ENCODE results near the gene TEX51.

TEX51 gene

DNA sequence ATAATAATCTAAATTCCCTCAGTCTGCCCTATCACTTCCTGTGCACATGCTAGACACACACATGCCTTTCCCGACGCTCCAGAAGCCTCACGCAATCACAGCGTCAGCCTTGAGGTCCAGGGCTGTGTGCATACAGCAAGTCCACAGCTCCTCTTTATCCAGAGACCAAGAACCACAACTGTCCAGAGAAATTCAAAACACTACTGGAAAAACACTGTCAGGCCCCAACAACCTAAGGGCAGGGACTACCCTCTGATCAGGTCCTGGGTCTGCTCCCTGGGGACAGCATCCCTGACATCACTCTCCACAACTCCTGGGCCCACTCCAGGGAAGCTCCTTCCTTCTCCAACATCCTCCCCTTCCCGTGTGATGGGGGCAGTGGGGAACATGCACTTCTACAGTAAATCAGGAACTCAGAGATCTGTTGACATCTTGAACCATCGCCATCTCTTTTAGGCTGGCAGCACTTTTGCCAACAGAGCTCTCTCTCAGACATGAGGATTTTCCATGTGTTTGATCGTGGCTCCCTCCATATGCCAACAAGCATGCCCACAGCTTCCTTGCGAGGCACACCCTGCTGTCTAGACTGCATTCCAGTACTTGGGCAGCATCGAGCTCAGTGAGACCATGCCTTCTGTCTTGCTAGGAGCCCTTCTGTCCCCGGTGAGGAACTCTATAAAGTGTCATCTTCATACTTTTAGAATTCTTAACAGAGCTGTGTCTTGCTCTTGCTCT lies 15.4 kb downstream of the TEX51 start:
- no peaks in the 10 kb centered on the region for H3K4me1 ChIP-seq (ENCODE audit: insufficient read depth, low read length, severe bottlenecking)
- no peaks in the 10 kb centered on the region for H3K79me2 ChIP-seq (ENCODE audit: insufficient read depth, low read length)
- no peaks in the 10 kb centered on the region for H3K27me3 ChIP-seq (ENCODE audit: insufficient read depth, low read length)
- no peak for TF ChIP-seq EZH2 (IDR thresholded peaks at IDR 0.05; ENCODE audit: borderline replicate concordance, low read length)
- TF ChIP-seq, protein P1, sequence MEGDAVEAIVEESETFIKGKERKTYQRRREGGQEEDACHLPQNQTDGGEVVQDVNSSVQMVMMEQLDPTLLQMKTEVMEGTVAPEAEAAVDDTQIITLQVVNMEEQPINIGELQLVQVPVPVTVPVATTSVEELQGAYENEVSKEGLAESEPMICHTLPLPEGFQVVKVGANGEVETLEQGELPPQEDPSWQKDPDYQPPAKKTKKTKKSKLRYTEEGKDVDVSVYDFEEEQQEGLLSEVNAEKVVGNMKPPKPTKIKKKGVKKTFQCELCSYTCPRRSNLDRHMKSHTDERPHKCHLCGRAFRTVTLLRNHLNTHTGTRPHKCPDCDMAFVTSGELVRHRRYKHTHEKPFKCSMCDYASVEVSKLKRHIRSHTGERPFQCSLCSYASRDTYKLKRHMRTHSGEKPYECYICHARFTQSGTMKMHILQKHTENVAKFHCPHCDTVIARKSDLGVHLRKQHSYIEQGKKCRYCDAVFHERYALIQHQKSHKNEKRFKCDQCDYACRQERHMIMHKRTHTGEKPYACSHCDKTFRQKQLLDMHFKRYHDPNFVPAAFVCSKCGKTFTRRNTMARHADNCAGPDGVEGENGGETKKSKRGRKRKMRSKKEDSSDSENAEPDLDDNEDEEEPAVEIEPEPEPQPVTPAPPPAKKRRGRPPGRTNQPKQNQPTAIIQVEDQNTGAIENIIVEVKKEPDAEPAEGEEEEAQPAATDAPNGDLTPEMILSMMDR (IDR thresholded peaks at IDR 0.05; ENCODE audit: low read length), result no peak
- H3K4me3 ChIP-seq (ENCODE audit: low read depth, low read length, poor library complexity, severe bottlenecking), result no peak overlapping the region
- no peak overlapping the region for H3K9ac ChIP-seq (ENCODE audit: low read length)
- H3F3A ChIP-seq (ENCODE audit: insufficient read depth, low read length), result no peaks in the 10 kb centered on the region
- no peaks in the 10 kb centered on the region for H3K9me3 ChIP-seq (ENCODE audit: low read length)
- no peaks in the 10 kb centered on the region for H3K9me2 ChIP-seq (ENCODE audit: low read depth, low read length)
- no peak overlapping the region for H3K4me2 ChIP-seq (ENCODE audit: low read length)
- H3K27ac ChIP-seq (ENCODE audit: low read depth, low read length, poor library complexity, severe bottlenecking), result no peak overlapping the region
- no peaks in the 10 kb centered on the region for H4K20me1 ChIP-seq (ENCODE audit: insufficient read depth, low read length)
- no peaks in the 10 kb centered on the region for H3K36me3 ChIP-seq (ENCODE audit: insufficient read depth, low read length)
- H2AFZ ChIP-seq (ENCODE audit: low read length), result no peak overlapping the region

DNA sequence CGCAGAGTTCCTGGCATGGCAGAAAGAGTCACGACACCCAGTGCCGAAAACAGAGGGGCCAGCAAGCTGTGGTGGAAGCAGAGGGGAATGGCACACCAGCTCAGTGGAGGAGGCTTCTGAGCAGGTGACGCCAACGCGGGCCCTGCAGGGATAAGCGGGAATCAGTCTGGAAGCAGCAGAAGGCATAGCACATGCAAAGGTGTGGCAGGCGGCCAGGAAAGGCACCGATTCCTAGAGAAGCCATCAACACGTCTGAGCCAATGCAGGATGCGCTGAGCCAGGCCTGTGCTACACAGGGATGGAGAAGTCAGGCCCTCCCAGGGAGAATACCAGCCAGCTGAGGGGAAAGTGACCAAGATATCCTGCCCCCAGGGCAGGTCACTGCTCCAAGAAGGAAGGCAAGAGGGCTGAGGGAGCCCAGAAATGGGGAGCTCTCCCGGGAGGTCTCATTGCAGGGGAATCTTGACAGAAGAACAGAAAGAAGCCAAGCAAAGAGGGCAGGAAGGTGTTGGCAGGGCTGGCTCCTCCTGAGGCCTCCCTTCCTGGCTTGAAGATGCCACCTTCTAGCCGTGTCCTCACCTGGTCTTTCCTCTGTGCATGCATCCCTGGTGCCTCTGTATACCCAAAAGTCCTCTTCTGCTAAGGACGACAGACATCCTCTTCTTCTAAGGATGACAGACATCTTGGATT lies 16.3 kb downstream of the TEX51 start:
- H3K4me1 ChIP-seq (ENCODE audit: insufficient read depth, low read length, severe bottlenecking), result no peaks in the 10 kb centered on the region
- no peak overlapping the region for H3K4me3 ChIP-seq (ENCODE audit: low read depth, low read length, poor library complexity, severe bottlenecking)
- H3F3A ChIP-seq (ENCODE audit: insufficient read depth, low read length), result no peaks in the 10 kb centered on the region
- no peaks in the 10 kb centered on the region for H3K79me2 ChIP-seq (ENCODE audit: insufficient read depth, low read length)
- H3K9ac ChIP-seq (ENCODE audit: low read length), result no peak overlapping the region
- TF ChIP-seq EZH2 (IDR thresholded peaks at IDR 0.05; ENCODE audit: borderline replicate concordance, low read length), result no peak
- TF ChIP-seq, protein P1 (IDR thresholded peaks at IDR 0.05; ENCODE audit: low read length), result no peak
- no peaks in the 10 kb centered on the region for H3K9me2 ChIP-seq (ENCODE audit: low read depth, low read length)
- H2AFZ ChIP-seq (ENCODE audit: low read length), result no peak overlapping the region
- no peak overlapping the region for H3K27ac ChIP-seq (ENCODE audit: low read depth, low read length, poor library complexity, severe bottlenecking)
- H3K36me3 ChIP-seq (ENCODE audit: insufficient read depth, low read length), result no peaks in the 10 kb centered on the region
- H4K20me1 ChIP-seq (ENCODE audit: insufficient read depth, low read length), result no peaks in the 10 kb centered on the region
- H3K9me3 ChIP-seq (ENCODE audit: low read length), result no peaks in the 10 kb centered on the region
- no peaks in the 10 kb centered on the region for H3K27me3 ChIP-seq (ENCODE audit: insufficient read depth, low read length)
- no peak overlapping the region for H3K4me2 ChIP-seq (ENCODE audit: low read length)

DNA sequence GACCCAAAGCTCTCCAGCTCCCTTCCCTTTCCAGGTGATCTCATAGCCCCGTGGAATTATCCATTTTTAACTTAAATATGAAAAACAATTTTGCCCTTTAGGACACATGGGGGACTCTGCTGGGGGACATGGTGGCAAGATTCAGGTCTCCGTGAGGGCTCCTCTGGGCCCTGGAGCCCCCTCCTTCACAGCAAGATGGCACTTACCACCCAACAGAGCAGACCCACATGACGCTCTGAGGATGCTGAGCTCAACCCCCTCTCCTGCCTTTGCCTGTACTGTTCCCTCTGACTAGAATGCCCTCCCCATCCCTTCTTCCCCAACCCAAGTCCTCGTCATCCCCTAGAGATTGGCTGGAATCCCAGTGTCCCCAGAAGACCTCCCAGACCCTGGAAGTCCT lies 17.2 kb downstream of the TEX51 start:
- Histone ChIP-seq H4K20me1 (ENCODE audit: insufficient read depth, low read length) (no peaks in the 10 kb centered on the region), H3K4me3 (ENCODE audit: low read depth, low read length, poor library complexity, severe bottlenecking) (no peak overlapping the region), H3K9ac (ENCODE audit: low read length) (no peak overlapping the region), H3K79me2 (ENCODE audit: insufficient read depth, low read length) (no peaks in the 10 kb centered on the region), H3K9me2 (ENCODE audit: low read depth, low read length) (no peaks in the 10 kb centered on the region), H3K36me3 (ENCODE audit: insufficient read depth, low read length) (no peaks in the 10 kb centered on the region), H2AFZ (ENCODE audit: low read length) (no peak overlapping the region), H3K4me2 (ENCODE audit: low read length) (no peak overlapping the region), H3K27ac (ENCODE audit: low read depth, low read length, poor library complexity, severe bottlenecking) (no peak overlapping the region), H3K9me3 (ENCODE audit: low read length) (no peaks in the 10 kb centered on the region), H3K4me1 (ENCODE audit: insufficient read depth, low read length, severe bottlenecking) (no peaks in the 10 kb centered on the region), H3F3A (ENCODE audit: insufficient read depth, low read length) (no peaks in the 10 kb centered on the region), H3K27me3 (ENCODE audit: insufficient read depth, low read length) (no peaks in the 10 kb centered on the region)
- TF ChIP-seq, protein P1 (IDR thresholded peaks at IDR 0.05; ENCODE audit: low read length), result no peak
- TF ChIP-seq EZH2 (IDR thresholded peaks at IDR 0.05; ENCODE audit: borderline replicate concordance, low read length), result no peak
